ENCODE measurements around the gene HBP1. TPM values are rescaled to one million over a fixed set of nuclear protein-coding genes. Genes with fewer than 3 reads are reported as not detected.

HBP1 gene
- total RNA-seq, 2 donors from 2014 or later: 51.8 to 69.8 TPM

DNA sequence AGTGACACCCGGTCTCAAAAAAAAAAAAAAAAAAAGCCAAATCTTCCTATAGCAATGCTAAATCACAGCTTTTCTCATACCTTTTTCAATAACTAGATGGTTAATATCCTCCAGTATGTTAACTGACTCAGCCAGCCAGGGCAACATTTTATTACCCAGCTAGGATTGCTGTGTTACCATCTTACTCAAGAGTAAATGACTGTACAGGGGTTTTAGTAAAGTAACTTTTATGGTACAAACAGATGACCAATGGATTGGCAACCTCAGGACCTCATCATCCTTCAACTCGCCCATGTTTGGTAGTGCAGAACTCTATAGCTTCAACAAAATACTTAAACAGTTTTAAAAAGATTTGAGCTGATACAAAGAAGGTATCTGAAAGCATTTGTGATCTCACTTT, 59.5 kb downstream of the HBP1 start:
- TF ChIP-seq, protein P1, sequence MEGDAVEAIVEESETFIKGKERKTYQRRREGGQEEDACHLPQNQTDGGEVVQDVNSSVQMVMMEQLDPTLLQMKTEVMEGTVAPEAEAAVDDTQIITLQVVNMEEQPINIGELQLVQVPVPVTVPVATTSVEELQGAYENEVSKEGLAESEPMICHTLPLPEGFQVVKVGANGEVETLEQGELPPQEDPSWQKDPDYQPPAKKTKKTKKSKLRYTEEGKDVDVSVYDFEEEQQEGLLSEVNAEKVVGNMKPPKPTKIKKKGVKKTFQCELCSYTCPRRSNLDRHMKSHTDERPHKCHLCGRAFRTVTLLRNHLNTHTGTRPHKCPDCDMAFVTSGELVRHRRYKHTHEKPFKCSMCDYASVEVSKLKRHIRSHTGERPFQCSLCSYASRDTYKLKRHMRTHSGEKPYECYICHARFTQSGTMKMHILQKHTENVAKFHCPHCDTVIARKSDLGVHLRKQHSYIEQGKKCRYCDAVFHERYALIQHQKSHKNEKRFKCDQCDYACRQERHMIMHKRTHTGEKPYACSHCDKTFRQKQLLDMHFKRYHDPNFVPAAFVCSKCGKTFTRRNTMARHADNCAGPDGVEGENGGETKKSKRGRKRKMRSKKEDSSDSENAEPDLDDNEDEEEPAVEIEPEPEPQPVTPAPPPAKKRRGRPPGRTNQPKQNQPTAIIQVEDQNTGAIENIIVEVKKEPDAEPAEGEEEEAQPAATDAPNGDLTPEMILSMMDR (IDR thresholded peaks at IDR 0.05): no peak
- peaks cover 0 to 13% of the 10 kb centered on the region in 2 donors for H3K4me1 ChIP-seq
- no peak for DNase-seq (ENCODE audit: low spot score)
- H3K27ac ChIP-seq: no peak overlapping the region
- no peaks in the 10 kb centered on the region for H3K27me3 ChIP-seq
- no peak overlapping the region for H3K4me3 ChIP-seq
- H3K36me3 ChIP-seq: no peaks in the 10 kb centered on the region
- H3K9me3 ChIP-seq: no peaks in the 10 kb centered on the region

DNA sequence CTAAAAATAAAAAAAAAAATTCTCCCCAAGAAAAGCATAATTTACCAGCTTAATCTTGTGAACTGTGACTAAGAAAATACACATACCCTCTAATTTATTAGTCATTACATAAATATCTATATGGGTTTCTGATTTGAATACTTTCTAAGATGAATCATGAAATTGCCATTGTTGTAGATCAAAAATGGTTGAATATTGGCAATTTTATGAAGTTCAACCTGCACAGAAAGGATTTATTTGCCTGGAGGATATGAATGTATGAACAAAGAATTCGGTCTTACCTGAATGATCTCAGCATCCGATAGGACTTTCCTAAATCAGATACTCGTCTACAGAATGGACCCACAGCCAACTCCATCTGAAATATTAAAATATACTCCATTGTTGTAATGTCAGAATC, 61.5 kb downstream of the HBP1 start:
- no peak for DNase-seq (ENCODE audit: low spot score)
- no peak overlapping the region for H3K4me3 ChIP-seq
- TF ChIP-seq, protein P1 (IDR thresholded peaks at IDR 0.05): no peak
- H3K4me1 ChIP-seq: peaks cover 0 to 9% of the 10 kb centered on the region in 2 donors
- H3K36me3 ChIP-seq: no peaks in the 10 kb centered on the region
- H3K27me3 ChIP-seq: no peaks in the 10 kb centered on the region
- H3K9me3 ChIP-seq: no peaks in the 10 kb centered on the region
- no peak overlapping the region for H3K27ac ChIP-seq

DNA sequence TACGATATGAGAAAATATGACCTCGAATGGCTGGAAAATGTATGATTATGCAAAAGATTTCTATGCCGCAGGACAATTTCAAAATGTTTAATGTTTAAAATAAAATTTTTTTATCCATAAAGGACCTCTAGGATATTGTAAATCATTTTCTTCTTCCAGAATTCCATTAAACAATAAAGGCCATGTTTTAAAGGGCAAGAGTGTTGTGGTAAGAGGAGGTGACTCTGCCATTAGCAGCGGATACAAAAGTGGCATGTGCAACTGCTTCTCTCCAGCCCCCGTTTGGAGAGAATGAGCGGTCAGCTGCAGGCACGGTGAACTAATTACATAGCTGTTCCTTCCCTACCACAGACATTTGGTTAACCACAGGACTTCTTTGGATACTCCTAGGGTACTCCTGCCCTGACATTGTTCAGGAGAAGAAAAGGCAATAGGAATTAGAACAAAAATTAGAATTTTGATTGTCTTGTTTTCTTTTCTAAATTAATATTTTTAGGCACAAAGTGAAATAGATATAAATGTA, 63.8 kb downstream of the HBP1 start:
- TF ChIP-seq, protein P1 (IDR thresholded peaks at IDR 0.05): no peak
- Histone ChIP-seq H3K4me3 (no peak overlapping the region), H3K9me3 (no peaks in the 10 kb centered on the region), H3K4me1 (peaks cover 0 to 23% of the 10 kb centered on the region in 2 donors), H3K27me3 (no peaks in the 10 kb centered on the region), H3K36me3 (no peaks in the 10 kb centered on the region), H3K27ac (peak overlapping the region; percentile 4 to 35)
- DNase-seq (ENCODE audit: low spot score): no peak

DNA sequence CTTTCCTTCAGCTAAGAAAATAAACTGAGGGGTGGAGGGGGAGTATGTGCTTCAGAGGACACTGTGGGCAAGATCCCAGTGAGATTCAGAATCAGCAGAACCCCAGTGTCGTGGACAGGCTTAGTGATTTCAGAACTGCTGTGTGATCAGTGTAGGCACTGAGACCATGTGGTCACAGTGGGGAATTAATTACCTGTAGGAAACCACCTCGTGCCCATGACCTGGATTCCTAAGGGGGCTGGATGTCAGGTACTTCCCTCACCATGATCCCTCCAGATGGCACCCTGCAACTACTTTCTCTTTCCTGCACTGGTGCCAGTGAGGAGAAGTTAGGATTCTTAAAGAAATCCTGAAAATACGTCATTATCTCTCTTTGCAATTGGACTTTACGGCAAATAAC, 64.4 kb downstream of the HBP1 start:
- peaks cover 0 to 27% of the 10 kb centered on the region in 2 donors for H3K4me1 ChIP-seq
- H3K27me3 ChIP-seq: no peaks in the 10 kb centered on the region
- DNase-seq (ENCODE audit: low spot score): no peak
- H3K9me3 ChIP-seq: no peaks in the 10 kb centered on the region
- peak overlapping the region; percentile 4 to 35 for H3K27ac ChIP-seq
- H3K4me3 ChIP-seq: no peak overlapping the region
- no peaks in the 10 kb centered on the region for H3K36me3 ChIP-seq
- TF ChIP-seq, protein P1 (IDR thresholded peaks at IDR 0.05): no peak

DNA sequence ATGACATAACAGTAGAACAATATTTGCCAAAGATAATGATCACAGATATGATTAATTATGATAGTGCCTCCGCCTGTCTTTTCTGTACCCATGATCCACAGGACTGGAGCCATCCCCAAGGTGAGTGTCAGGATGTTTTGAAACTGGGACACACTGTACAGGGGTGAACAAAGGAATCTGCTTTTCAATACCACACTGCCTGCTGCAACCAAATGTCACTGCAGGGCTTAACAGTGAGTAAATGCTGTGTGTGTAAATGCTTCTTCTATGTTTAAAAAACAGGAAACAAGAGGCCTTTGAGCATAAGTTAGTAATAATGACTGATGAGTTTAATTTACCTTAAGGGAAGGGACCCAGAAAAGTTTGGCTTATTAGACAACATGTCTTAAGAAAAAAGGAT, 65.2 kb downstream of the HBP1 start:
- H3K27ac ChIP-seq: peak overlapping the region in 1 of 2 donors; percentile 4
- TF ChIP-seq, protein P1 (IDR thresholded peaks at IDR 0.05): no peak
- H3K9me3 ChIP-seq: no peaks in the 10 kb centered on the region
- no peaks in the 10 kb centered on the region for H3K36me3 ChIP-seq
- H3K4me1 ChIP-seq: peaks cover 0 to 27% of the 10 kb centered on the region in 2 donors
- no peaks in the 10 kb centered on the region for H3K27me3 ChIP-seq
- DNase-seq (ENCODE audit: low spot score): no peak
- no peak overlapping the region for H3K4me3 ChIP-seq

DNA sequence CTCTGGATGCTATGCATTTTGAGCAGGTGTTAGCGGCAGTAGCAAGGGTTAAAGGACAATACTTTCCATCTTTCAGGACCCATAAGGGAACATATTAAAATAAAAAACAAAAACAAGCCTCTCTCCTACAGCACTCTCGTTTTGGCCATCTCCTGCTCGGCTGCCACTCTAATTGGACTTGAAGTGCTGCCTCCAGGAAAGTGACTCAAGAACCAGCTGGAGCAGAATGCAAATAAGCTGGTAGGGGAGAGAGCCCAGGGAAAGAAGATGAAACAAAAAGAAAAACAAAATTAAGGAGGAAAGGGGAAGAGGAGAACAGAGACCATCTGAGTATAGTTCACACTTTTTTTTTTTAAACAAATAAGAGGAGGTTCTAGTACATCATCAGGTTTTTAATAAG, 65.6 kb downstream of the HBP1 start:
- DNase-seq (ENCODE audit: low spot score): no peak
- Histone ChIP-seq H3K4me3 (no peak overlapping the region), H3K27ac (no peak overlapping the region), H3K27me3 (no peaks in the 10 kb centered on the region), H3K4me1 (peaks cover 0 to 27% of the 10 kb centered on the region in 2 donors), H3K36me3 (no peaks in the 10 kb centered on the region), H3K9me3 (no peaks in the 10 kb centered on the region)
- TF ChIP-seq, protein P1 (IDR thresholded peaks at IDR 0.05): no peak

All from right atrium auricular region (tissue), 2 donors.